Activated T-helper 1 cell treated with Interleukin-2 at 50 U/mL for 16 hours (primary cell): ENCODE measurements around the gene TNFRSF11A.
A peak's percentile ranks its signal among the peaks of the same experiment; 100 is the strongest.

ENCODE experiments used
- DNase-seq: peaks from one replicate; pipeline ENCODE4 v3.0.0-alpha.2; 2020; ENCODE audit warnings: low read depth

The TNFRSF11A gene

GRCh38 chr18:62418258-62418657 lies 93.1 kb downstream of the TNFRSF11A start:
- no peak for DNase-seq

- DNase-seq = no peak
Observed at GRCh38 chr18:62420151-62420512, 95.0 kb downstream of the TNFRSF11A start.

GRCh38 chr18:62420513-62421209 lies 95.6 kb downstream of the TNFRSF11A start:
- DNase-seq = peak; percentile 45

- DNase-seq = peak; percentile 16
Observed at GRCh38 chr18:62425465-62426190, 100.5 kb downstream of the TNFRSF11A start.

- DNase-seq = no peak
Observed at GRCh38 chr18:62426191-62426488, 101.0 kb downstream of the TNFRSF11A start.

- DNase-seq = no peak
Observed at GRCh38 chr18:62432176-62432575, 107.1 kb downstream of the TNFRSF11A start.

- no peak for DNase-seq
Observed at GRCh38 chr18:62434798-62435197, 109.7 kb downstream of the TNFRSF11A start.

GRCh38 chr18:62435435-62436031 lies 110.4 kb downstream of the TNFRSF11A start:
- DNase-seq = no peak

GRCh38 chr18:62436636-62437234 lies 111.6 kb downstream of the TNFRSF11A start:
- DNase-seq = no peak

GRCh38 chr18:62437235-62438017 lies 112.3 kb downstream of the TNFRSF11A start:
- no peak for DNase-seq

GRCh38 chr18:62438018-62438329 lies 112.9 kb downstream of the TNFRSF11A start:
- DNase-seq = no peak

- no peak for DNase-seq
Observed at GRCh38 chr18:62438402-62438801, 113.3 kb downstream of the TNFRSF11A start.

GRCh38 chr18:62438866-62439265 lies 113.8 kb downstream of the TNFRSF11A start:
- DNase-seq = no peak
